ENCODE data around the gene OPN1LW.

GRCh38 chrX:154132366-154132765 is 11.7 kb upstream of the OPN1LW start:
- TF ChIP-seq EZH2 (IDR thresholded peaks at IDR 0.05; ENCODE audit: borderline replicate concordance, low read length) = no peak
- no peak for TF ChIP-seq CTCF (IDR thresholded peaks at IDR 0.05; ENCODE audit: low read length)

Measured in OCI-LY1 (cell line).